Transverse colon (tissue), 4 donors: ENCODE data around the gene TTN.

Source experiments
- CTCF ChIP-seq, 5 experiments: fragments of 200-600 bp in 3 of 5; fragments of 450-650 bp in 2 of 5; sonication (generic) in 3 of 5; IDR thresholded peaks; 1 replicate in 2 of 5; 2 replicates in 3 of 5; pipeline ENCODE4 v1.5.1; 2016 to 2017; ENCODE audit warnings: antibody characterized with exemption in 5 of 5, inconsistent platforms in 3 of 5, mild to moderate bottlenecking in 2 of 5, moderate library complexity in 1 of 5
- EP300 ChIP-seq: sonication (generic); formaldehyde crosslinking; IDR thresholded peaks from one replicate; pipeline ENCODE4 v1.6.1; 2017; ENCODE audit warnings: antibody characterized with exemption, low read depth
- POLR2A ChIP-seq: fragments of 450-650 bp; IDR thresholded peaks from one replicate; pipeline ENCODE4 v1.6.1; 2016; ENCODE audit warnings: antibody characterized with exemption, mild to moderate bottlenecking, moderate library complexity
- POLR2AphosphoS5 ChIP-seq, 3 donors: sonication (generic); formaldehyde crosslinking; IDR thresholded peaks; one replicate each; pipeline ENCODE4 v1.6.1; 2016; ENCODE audit warnings: antibody characterized with exemption in 3 of 3

GRCh38 chr2:178510384-178510783 is 296.8 kb downstream of the TTN start:
- no peak for TF ChIP-seq POLR2AphosphoS5 (IDR thresholded peaks at IDR 0.05)
- TF ChIP-seq CTCF (IDR thresholded peaks at IDR 0.05) = no peak
- no peak for TF ChIP-seq POLR2A
- TF ChIP-seq EP300 = no peak
